ENCODE results near the gene EPHA2.

EPHA2 gene

GRCh38 chr1:16187748-16188401 is 32.0 kb upstream of the EPHA2 start:
- Histone ChIP-seq H3K27ac (ENCODE audit: low read depth, low read length) (no peak overlapping the region), H2AFZ (ENCODE audit: insufficient read depth, low read length, poor library complexity) (no peak overlapping the region), H3K4ac (ENCODE audit: low read depth, low read length) (no peak overlapping the region), H4K8ac (ENCODE audit: low read depth, low read length) (no peak overlapping the region), H3K79me1 (ENCODE audit: low read length) (peaks cover 8% of the 10 kb centered on the region), H3K4me2 (ENCODE audit: low read length) (no peak overlapping the region), H3K79me2 (ENCODE audit: control insufficient read depth, insufficient read depth, low read length, poor library complexity) (no peaks in the 10 kb centered on the region), H2BK5ac (ENCODE audit: low read depth, low read length, poor library complexity) (no peak overlapping the region), H3K9ac (ENCODE audit: low read length) (no peak overlapping the region), H3K23ac (ENCODE audit: low read length) (no peak overlapping the region), H2BK12ac (ENCODE audit: low read length) (peak overlapping the region; percentile 94), H4K12ac (ENCODE audit: low read depth, low read length) (no peak overlapping the region), H3K4me3 (ENCODE audit: low read depth, low read length) (no peak overlapping the region), H3K4me1 (ENCODE audit: control insufficient read depth in 1 of 2, insufficient read depth in 2 of 2, low read length in 2 of 2) (peaks cover 0 to 4% of the 10 kb centered on the region in 2 experiments), H3K27me3 (ENCODE audit: insufficient read depth, low read length) (no peaks in the 10 kb centered on the region), H2BK120ac (ENCODE audit: insufficient read depth, low read length, poor library complexity) (no peak overlapping the region), H4K91ac (ENCODE audit: low read depth, low read length) (peak overlapping the region; percentile 54), H3K18ac (ENCODE audit: low read length) (no peak overlapping the region), H2AK5ac (ENCODE audit: low read length) (no peak overlapping the region), H3K14ac (ENCODE audit: low read length) (no peak overlapping the region), H3K36me3 (ENCODE audit: control insufficient read depth in 1 of 2, insufficient read depth in 2 of 2, low read length in 2 of 2) (no peaks in the 10 kb centered on the region), H3K9me3 (ENCODE audit: insufficient read depth, low read depth, low read length) (no peaks in the 10 kb centered on the region)
- DNase-seq, result peak; percentile 49 to 73
- WGBS (ENCODE audit: extremely low coverage, insufficient coverage, insufficient read length), result no CpG with 5 or more reads among the region's 15 CpGs

- Histone ChIP-seq H2BK5ac (ENCODE audit: low read depth, low read length, poor library complexity) (no peak overlapping the region), H3K14ac (ENCODE audit: low read length) (no peak overlapping the region), H3K18ac (ENCODE audit: low read length) (no peak overlapping the region), H2AFZ (ENCODE audit: insufficient read depth, low read length, poor library complexity) (no peak overlapping the region), H3K27me3 (ENCODE audit: insufficient read depth, low read length) (no peaks in the 10 kb centered on the region), H3K27ac (ENCODE audit: low read depth, low read length) (no peak overlapping the region), H4K91ac (ENCODE audit: low read depth, low read length) (no peak overlapping the region), H3K9me3 (ENCODE audit: insufficient read depth, low read depth, low read length) (no peaks in the 10 kb centered on the region), H3K4me3 (ENCODE audit: low read depth, low read length) (no peak overlapping the region), H3K79me1 (ENCODE audit: low read length) (peaks cover 16% of the 10 kb centered on the region), H3K23ac (ENCODE audit: low read length) (no peak overlapping the region), H3K9ac (ENCODE audit: low read length) (no peak overlapping the region), H3K4ac (ENCODE audit: low read depth, low read length) (no peak overlapping the region), H2BK12ac (ENCODE audit: low read length) (peak overlapping the region; percentile 23), H3K36me3 (ENCODE audit: control insufficient read depth in 1 of 2, insufficient read depth in 2 of 2, low read length in 2 of 2) (no peaks in the 10 kb centered on the region), H2BK120ac (ENCODE audit: insufficient read depth, low read length, poor library complexity) (no peak overlapping the region), H3K4me2 (ENCODE audit: low read length) (no peak overlapping the region), H4K12ac (ENCODE audit: low read depth, low read length) (no peak overlapping the region), H4K8ac (ENCODE audit: low read depth, low read length) (no peak overlapping the region), H3K79me2 (ENCODE audit: control insufficient read depth, insufficient read depth, low read length, poor library complexity) (no peaks in the 10 kb centered on the region), H2AK5ac (ENCODE audit: low read length) (no peak overlapping the region), H3K4me1 (ENCODE audit: control insufficient read depth in 1 of 2, insufficient read depth in 2 of 2, low read length in 2 of 2) (peaks cover 6 to 10% of the 10 kb centered on the region in 2 experiments)
- WGBS (ENCODE audit: extremely low coverage, insufficient coverage, insufficient read length), result no CpG with 5 or more reads among the region's 9 CpGs
- DNase-seq, result no peak
These were observed 30.9 kb upstream of the EPHA2 start for GRCh38 chr1:16186655-16187235.

DNA sequence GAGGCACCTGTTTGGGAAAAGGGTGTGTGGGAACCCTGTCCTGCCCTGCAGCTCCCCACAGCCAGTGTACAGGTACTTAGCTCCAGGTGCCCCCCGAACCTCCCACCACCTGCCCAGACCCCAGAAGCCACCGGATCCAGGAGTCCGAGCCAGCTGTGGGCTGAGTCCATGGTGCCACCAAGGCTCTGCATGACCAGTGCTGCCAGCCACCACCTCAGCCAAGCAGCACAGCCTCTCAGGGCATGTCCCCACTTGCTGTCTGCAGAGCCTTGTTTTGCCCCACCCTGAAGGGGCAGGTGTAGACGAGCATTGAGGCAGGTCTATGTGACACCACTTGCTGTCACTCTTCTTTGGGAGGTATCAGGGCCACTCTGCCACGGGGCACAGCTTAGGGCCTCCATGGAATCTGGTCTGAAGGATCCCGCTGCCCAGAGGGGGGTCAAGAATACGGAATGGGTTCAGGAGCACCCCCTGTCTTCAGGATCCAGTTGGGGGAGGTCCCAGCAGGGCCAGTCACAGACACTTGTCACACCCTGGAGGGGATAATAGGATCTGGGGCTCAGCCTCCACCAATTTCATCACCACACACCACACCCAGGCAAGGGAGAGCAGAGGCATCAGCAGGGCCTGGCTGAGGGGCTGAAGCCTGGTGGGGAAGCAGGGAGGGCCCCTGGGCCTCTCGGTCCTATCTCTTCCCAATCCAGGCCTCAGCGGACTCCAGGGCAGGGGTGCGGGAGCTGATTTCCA is 28.9 kb upstream of the EPHA2 start:
- peak overlapping the region; percentile 67 for H2BK120ac ChIP-seq (ENCODE audit: insufficient read depth, low read length, poor library complexity)
- no peak overlapping the region for H3K23ac ChIP-seq (ENCODE audit: low read length)
- no peak overlapping the region for H3K4me2 ChIP-seq (ENCODE audit: low read length)
- peak overlapping the region; percentile 77 for H2BK12ac ChIP-seq (ENCODE audit: low read length)
- DNase-seq, result no peak
- H4K91ac ChIP-seq (ENCODE audit: low read depth, low read length), result peak overlapping the region; percentile 53
- no peak overlapping the region for H2BK5ac ChIP-seq (ENCODE audit: low read depth, low read length, poor library complexity)
- peak overlapping the region; percentile 59 for H3K14ac ChIP-seq (ENCODE audit: low read length)
- peaks cover 2% of the 10 kb centered on the region for H3K79me2 ChIP-seq (ENCODE audit: control insufficient read depth, insufficient read depth, low read length, poor library complexity)
- no peak overlapping the region for H3K9ac ChIP-seq (ENCODE audit: low read length)
- no peaks in the 10 kb centered on the region for H3K9me3 ChIP-seq (ENCODE audit: insufficient read depth, low read depth, low read length)
- no peak overlapping the region for H3K4ac ChIP-seq (ENCODE audit: low read depth, low read length)
- peak overlapping the region; percentile 92 for H2AK5ac ChIP-seq (ENCODE audit: low read length)
- H3K27me3 ChIP-seq (ENCODE audit: insufficient read depth, low read length), result no peaks in the 10 kb centered on the region
- no peak overlapping the region for H2AFZ ChIP-seq (ENCODE audit: insufficient read depth, low read length, poor library complexity)
- no peaks in the 10 kb centered on the region for H3K36me3 ChIP-seq (ENCODE audit: control insufficient read depth in 1 of 2, insufficient read depth in 2 of 2, low read length in 2 of 2)
- peak overlapping the region; percentile 62 for H3K18ac ChIP-seq (ENCODE audit: low read length)
- peaks cover 26% of the 10 kb centered on the region for H3K79me1 ChIP-seq (ENCODE audit: low read length)
- H3K27ac ChIP-seq (ENCODE audit: low read depth, low read length), result no peak overlapping the region
- no peak overlapping the region for H4K12ac ChIP-seq (ENCODE audit: low read depth, low read length)
- no CpG with 5 or more reads among the region's 10 CpGs for WGBS (ENCODE audit: extremely low coverage, insufficient coverage, insufficient read length)
- H4K8ac ChIP-seq (ENCODE audit: low read depth, low read length), result no peak overlapping the region
- peaks cover 10 to 17% of the 10 kb centered on the region in 2 experiments for H3K4me1 ChIP-seq (ENCODE audit: control insufficient read depth in 1 of 2, insufficient read depth in 2 of 2, low read length in 2 of 2)
- H3K4me3 ChIP-seq (ENCODE audit: low read depth, low read length), result no peak overlapping the region

- H3K36me3 ChIP-seq (ENCODE audit: control insufficient read depth in 1 of 2, insufficient read depth in 2 of 2, low read length in 2 of 2), result no peaks in the 10 kb centered on the region
- H2AK5ac ChIP-seq (ENCODE audit: low read length), result peak overlapping the region; percentile 66
- H2AFZ ChIP-seq (ENCODE audit: insufficient read depth, low read length, poor library complexity), result no peak overlapping the region
- peak overlapping the region; percentile 8 for H3K18ac ChIP-seq (ENCODE audit: low read length)
- H3K27me3 ChIP-seq (ENCODE audit: insufficient read depth, low read length), result no peaks in the 10 kb centered on the region
- H3K14ac ChIP-seq (ENCODE audit: low read length), result no peak overlapping the region
- no peak for DNase-seq
- peaks cover 2% of the 10 kb centered on the region for H3K79me2 ChIP-seq (ENCODE audit: control insufficient read depth, insufficient read depth, low read length, poor library complexity)
- H3K4me2 ChIP-seq (ENCODE audit: low read length), result no peak overlapping the region
- no peak overlapping the region for H2BK5ac ChIP-seq (ENCODE audit: low read depth, low read length, poor library complexity)
- peak overlapping the region; percentile 67 for H2BK120ac ChIP-seq (ENCODE audit: insufficient read depth, low read length, poor library complexity)
- H3K79me1 ChIP-seq (ENCODE audit: low read length), result peaks cover 28% of the 10 kb centered on the region
- no peak overlapping the region for H3K4ac ChIP-seq (ENCODE audit: low read depth, low read length)
- H3K23ac ChIP-seq (ENCODE audit: low read length), result no peak overlapping the region
- H4K91ac ChIP-seq (ENCODE audit: low read depth, low read length), result peak overlapping the region; percentile 53
- peaks cover 12 to 21% of the 10 kb centered on the region in 2 experiments for H3K4me1 ChIP-seq (ENCODE audit: control insufficient read depth in 1 of 2, insufficient read depth in 2 of 2, low read length in 2 of 2)
- no peak overlapping the region for H3K9ac ChIP-seq (ENCODE audit: low read length)
- H3K4me3 ChIP-seq (ENCODE audit: low read depth, low read length), result peak overlapping the region; percentile 5
- no CpG with 5 or more reads among the region's 19 CpGs for WGBS (ENCODE audit: extremely low coverage, insufficient coverage, insufficient read length)
- H2BK12ac ChIP-seq (ENCODE audit: low read length), result peak overlapping the region; percentile 56
- no peak overlapping the region for H3K27ac ChIP-seq (ENCODE audit: low read depth, low read length)
- H4K8ac ChIP-seq (ENCODE audit: low read depth, low read length), result no peak overlapping the region
- H4K12ac ChIP-seq (ENCODE audit: low read depth, low read length), result no peak overlapping the region
- H3K9me3 ChIP-seq (ENCODE audit: insufficient read depth, low read depth, low read length), result no peaks in the 10 kb centered on the region
These were observed 28.1 kb upstream of the EPHA2 start for GRCh38 chr1:16183765-16184556.

All from trophoblast cell (in vitro differentiated cells and primary cell).